Fibroblast of villous mesenchyme (primary cell): Measurements from ENCODE around the gene PRDM2. TPM values are rescaled to one million over a fixed set of nuclear protein-coding genes. Genes with fewer than 3 reads are reported as not detected.
"Not testable (repeated sequence)": the region's sequence is repeated elsewhere in the genome, so short reads cannot be mapped to it uniquely, and the experiment has no call there.

Experiments
- DNase-seq: peaks from one replicate; pipeline ENCODE4 v3.0.0-alpha.2; 2010; ENCODE audit warnings: low read depth
- H3K4me3 ChIP-seq: 2 replicates; pipeline ENCODE4 v1.5.1; 2011; ENCODE audit warnings: low read depth, mild to moderate bottlenecking, low read length
- total RNA-seq: library from RNA; depleted of rRNA; stranded (reverse); fragments of >200 nt; gene quantifications from 2 replicates; pipeline ENCODE4 v1.2.3, GENCODE V29; 2012
- TF ChIP-seq, protein P1 (sequence below): IDR thresholded peaks from 2 replicates; pipeline ENCODE4 v1.5.1; 2012; ENCODE audit warnings: low read depth, mild to moderate bottlenecking, low read length; ENCODE audit not compliant: insufficient read depth

PRDM2 gene
- total RNA-seq, 1 donor, result 19.9 TPM

DNA sequence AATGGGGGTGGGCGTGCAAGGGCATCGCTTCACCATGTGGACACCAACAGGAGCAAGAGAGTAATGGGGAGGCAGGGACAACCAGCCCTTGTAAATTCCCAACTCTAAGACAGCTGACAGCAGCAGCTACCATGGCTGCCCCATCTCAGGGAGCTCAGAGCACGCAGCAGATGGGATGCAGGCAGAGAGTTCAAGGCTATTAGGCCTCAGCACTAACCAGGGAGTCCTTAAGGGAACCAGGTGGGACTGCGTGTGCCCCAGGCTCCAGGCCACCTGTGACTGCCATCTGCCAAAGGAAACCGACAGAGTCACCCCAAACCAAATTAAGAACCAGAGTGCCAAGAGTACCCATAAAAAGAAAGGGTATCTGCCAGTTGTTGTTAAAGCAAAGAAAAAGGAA is 33.7 kb upstream of the PRDM2 start:
- H3K4me3 ChIP-seq, result no peak overlapping the region
- TF ChIP-seq, protein P1, sequence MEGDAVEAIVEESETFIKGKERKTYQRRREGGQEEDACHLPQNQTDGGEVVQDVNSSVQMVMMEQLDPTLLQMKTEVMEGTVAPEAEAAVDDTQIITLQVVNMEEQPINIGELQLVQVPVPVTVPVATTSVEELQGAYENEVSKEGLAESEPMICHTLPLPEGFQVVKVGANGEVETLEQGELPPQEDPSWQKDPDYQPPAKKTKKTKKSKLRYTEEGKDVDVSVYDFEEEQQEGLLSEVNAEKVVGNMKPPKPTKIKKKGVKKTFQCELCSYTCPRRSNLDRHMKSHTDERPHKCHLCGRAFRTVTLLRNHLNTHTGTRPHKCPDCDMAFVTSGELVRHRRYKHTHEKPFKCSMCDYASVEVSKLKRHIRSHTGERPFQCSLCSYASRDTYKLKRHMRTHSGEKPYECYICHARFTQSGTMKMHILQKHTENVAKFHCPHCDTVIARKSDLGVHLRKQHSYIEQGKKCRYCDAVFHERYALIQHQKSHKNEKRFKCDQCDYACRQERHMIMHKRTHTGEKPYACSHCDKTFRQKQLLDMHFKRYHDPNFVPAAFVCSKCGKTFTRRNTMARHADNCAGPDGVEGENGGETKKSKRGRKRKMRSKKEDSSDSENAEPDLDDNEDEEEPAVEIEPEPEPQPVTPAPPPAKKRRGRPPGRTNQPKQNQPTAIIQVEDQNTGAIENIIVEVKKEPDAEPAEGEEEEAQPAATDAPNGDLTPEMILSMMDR, result no peak
- no peak for DNase-seq

GRCh38 chr1:13667691-13668090 is 32.3 kb upstream of the PRDM2 start:
- TF ChIP-seq, protein P1, result no peak
- H3K4me3 ChIP-seq, result no peak overlapping the region
- no peak for DNase-seq

DNA sequence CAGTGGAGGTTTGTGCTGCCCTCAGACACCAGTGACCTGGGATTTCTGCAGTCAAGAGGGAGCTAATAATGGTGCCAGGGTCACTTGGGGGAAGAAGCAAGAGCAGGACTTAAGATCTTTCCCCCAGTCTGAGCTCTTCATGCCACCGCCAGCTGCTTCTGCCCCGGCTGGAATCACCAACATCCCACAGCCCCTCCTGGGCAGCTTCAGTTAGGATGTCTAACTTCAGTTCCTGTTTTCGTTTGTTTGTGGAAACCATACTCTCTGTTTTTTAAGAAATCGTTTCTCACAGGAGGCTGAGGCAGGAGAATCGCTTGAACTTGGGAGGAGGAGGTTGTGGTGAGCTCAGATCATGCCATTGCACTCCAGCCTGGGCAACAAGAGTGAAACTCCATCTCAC is 25.6 kb upstream of the PRDM2 start:
- DNase-seq, result no peak

DNA sequence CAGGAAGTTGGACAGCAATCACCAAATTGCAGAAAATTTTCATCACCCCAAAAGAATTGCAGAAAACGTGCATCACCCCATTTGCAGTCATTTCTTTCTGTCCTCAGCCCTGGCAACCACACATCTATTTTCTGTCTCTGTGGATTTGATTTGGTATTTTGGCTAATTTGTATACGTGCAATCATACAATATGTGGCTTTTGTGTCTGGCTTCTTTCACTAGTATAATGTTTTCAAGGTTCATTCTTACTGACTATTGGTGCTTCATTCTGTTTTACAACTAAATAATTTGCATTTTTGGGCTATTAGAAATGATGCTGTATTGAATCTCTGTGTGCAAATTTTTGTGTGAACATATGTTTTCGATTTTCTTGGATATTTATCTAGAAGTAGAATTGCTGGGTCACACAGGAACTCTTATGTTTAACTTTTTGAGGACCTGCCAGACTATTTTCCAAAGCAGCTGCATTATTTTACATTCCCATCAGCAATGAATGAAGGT is 24.8 kb upstream of the PRDM2 start:
- no peak overlapping the region for H3K4me3 ChIP-seq
- TF ChIP-seq, protein P1, result no peak
- DNase-seq, result no peak

More for the DNA sequence above, 25.6 kb upstream of the PRDM2 start:
- H3K4me3 ChIP-seq, result no peak overlapping the region
- TF ChIP-seq, protein P1, result no peak

DNA sequence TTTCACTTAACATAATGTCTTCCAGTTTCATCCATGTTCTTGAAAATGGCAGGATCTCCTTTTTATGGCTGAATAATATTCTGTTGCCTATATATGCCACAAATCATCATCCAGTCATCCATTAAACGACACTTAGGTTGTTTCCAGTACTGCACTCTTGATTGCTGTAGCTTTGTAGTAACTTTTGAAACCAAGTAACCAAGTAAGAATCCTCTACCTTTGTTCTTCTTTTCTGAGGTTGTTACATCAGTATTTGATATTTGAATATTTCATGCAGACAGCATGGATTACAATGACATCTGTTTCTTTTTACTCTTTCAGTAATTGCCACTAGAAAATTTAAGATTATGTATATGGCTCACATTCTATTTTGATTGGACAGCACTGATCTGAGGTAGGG is 22.1 kb upstream of the PRDM2 start:
- no peak overlapping the region for H3K4me3 ChIP-seq
- TF ChIP-seq, protein P1, result no peak
- DNase-seq, result no peak

GRCh38 chr1:13679651-13680050 is 20.3 kb upstream of the PRDM2 start:
- no peak overlapping the region for H3K4me3 ChIP-seq
- TF ChIP-seq, protein P1, result no peak
- DNase-seq, result no peak

DNA sequence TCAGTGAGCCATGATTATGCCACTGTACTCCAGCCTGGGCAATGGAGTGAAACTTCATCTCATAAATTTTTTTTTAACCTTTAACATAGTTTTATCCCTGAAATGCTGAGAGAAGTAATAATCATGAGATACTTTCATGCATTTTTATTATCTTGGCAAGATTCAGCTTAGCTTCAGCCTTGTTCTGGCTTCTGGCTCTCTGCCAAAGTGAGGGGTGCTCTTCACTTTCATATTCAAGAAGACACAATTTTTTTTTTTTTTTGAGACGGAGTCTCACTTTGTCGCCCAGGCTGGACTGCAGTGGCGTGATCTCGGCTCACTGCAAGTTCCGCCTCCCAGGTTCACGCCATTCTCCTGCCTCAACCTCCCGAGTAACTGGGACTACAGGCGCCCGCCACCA is 19.4 kb upstream of the PRDM2 start:
- not testable (repeated sequence) for DNase-seq, H3K4me3 ChIP-seq
